Transverse colon (tissue), 4 donors: ENCODE data around the gene TRIM5. TPM values are rescaled to one million over a fixed set of nuclear protein-coding genes. Genes with fewer than 3 reads are reported as not detected.

Experiments used
- DNase-seq: peaks from one replicate; pipeline ENCODE4 v3.0.0-alpha.2; 2019
- H3K27ac ChIP-seq, 4 donors: fragments of 200-600 bp; sonication (generic); 2 replicates each; pipeline ENCODE4 v1.5.1; 2016 to 2018; ENCODE audit warnings: inconsistent platforms in 4 of 4
- H3K27me3 ChIP-seq: fragments of 200-600 bp; sonication (generic); 2 replicates; pipeline ENCODE4 v1.5.1; 2017; ENCODE audit warnings: inconsistent platforms
- H3K36me3 ChIP-seq, 4 donors: fragments of 200-600 bp; sonication (generic); 2 replicates each; pipeline ENCODE4 v1.5.1; 2017 to 2019; ENCODE audit warnings: inconsistent platforms in 4 of 4
- H3K4me1 ChIP-seq, 4 donors: fragments of 200-600 bp; sonication (generic); 2 replicates each; pipeline ENCODE4 v1.5.1; 2017 to 2020; ENCODE audit warnings: inconsistent platforms in 4 of 4
- H3K4me3 ChIP-seq, 4 donors: fragments of 200-600 bp; sonication (generic); 1 replicate in 1 of 4; 2 replicates in 3 of 4; pipeline versions ENCODE4 v1.5.1 to v1.6.1; 2017 to 2019; ENCODE audit warnings: inconsistent platforms in 4 of 4
- H3K9me3 ChIP-seq, 2 donors: fragments of 200-600 bp; sonication (generic); 2 replicates each; pipeline ENCODE4 v1.5.1; 2017 to 2019; ENCODE audit warnings: inconsistent platforms in 2 of 2
- EP300 ChIP-seq: sonication (generic); formaldehyde crosslinking; IDR thresholded peaks from one replicate; pipeline ENCODE4 v1.6.1; 2017; ENCODE audit warnings: antibody characterized with exemption, low read depth
- POLR2A ChIP-seq: fragments of 450-650 bp; IDR thresholded peaks from one replicate; pipeline ENCODE4 v1.6.1; 2016; ENCODE audit warnings: antibody characterized with exemption, mild to moderate bottlenecking, moderate library complexity
- POLR2AphosphoS5 ChIP-seq, 3 donors: sonication (generic); formaldehyde crosslinking; IDR thresholded peaks; one replicate each; pipeline ENCODE4 v1.6.1; 2016; ENCODE audit warnings: antibody characterized with exemption in 3 of 3
- WGBS, 2 donors: methylation state at CpG; one replicate each; pipeline ENCODE4 v1.1.5; 2018; ENCODE audit warnings: low coverage in 1 of 2; 5-methylcytosine and 5-hydroxymethylcytosine counted together
- in situ Hi-C, 4 donors: fragments of 200-750 bp; cut with MboI; loops; one replicate each; pipeline versions ENCODE4 v1.15.0 to v1.15.1; 2017; ENCODE audit warnings: low sequenced_read_pairs in 3 of 4, low pct_ligation_motif_present in 1 of 4, low pct_unique_long_range_greater_than_20kb in 1 of 4
- intact Hi-C: fragments of 100-400 bp; cut with DNase I; formaldehyde crosslinking; loops from one replicate; pipeline ENCODE4 v1.15.1; 2023; ENCODE audit warnings: low total_unique reads
- total RNA-seq, 4 donors: library from RNA; depleted of rRNA; stranded (reverse); fragments of >200 nt; gene quantifications; one replicate each; pipeline ENCODE4 v1.1.0, GENCODE V29; 2016
- TF ChIP-seq, protein P1 (sequence below), 5 experiments: fragments of 200-600 bp in 3 of 5; fragments of 450-650 bp in 2 of 5; sonication (generic) in 3 of 5; IDR thresholded peaks; 1 replicate in 2 of 5; 2 replicates in 3 of 5; pipeline ENCODE4 v1.5.1; 2016 to 2017; ENCODE audit warnings: antibody characterized with exemption in 5 of 5, inconsistent platforms in 3 of 5, mild to moderate bottlenecking in 2 of 5, moderate library complexity in 1 of 5

TRIM5 gene
- total RNA-seq, 4 donors from 2014 or later: 10.5 to 23.6 (median 16.3) TPM

DNA sequence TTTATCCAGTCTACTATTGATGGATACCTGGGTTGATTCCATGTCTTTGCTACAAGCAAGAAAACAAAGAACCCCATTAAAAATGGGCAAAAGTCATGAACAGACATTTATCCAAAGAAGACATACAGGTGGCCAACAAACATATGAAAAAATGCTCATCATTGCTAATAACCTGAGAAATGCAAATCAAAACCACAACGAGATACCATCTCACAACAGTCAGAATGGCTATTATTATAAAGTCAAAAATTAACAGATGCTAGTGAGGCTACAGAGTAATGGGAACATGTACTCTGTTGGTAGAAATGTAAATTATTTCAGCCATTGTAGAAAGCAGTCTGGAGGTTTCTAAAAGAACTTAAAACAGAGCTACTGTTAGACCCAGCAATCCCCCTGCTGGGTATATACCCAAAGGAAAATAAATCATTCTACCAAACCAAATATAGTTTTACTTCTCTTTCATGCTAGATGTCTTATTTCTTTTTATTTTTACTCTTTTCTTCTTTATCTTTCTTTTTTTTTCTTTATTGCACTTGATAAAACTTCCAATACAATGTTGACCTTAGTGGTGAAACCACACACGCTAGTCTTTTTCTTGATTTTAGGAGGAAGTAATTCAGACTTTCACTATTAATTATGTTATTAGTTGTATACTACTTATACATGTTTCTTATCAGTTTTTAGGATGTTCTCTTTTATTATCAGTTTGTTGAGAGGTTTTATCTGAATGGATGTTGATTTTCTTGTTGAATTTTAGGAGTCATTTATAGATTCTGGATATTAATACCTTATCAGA is 19.1 kb upstream of the TRIM5 start:
- H3K4me3 ChIP-seq: no peak overlapping the region
- in situ Hi-C loops (no loop called here), intact Hi-C loops (loop anchor here (5.0 kb wide), 1 partner anchor 952 kb away; no protein-coding TSS in a partner anchor)
- no peaks in the 10 kb centered on the region for H3K4me1 ChIP-seq
- no peaks in the 10 kb centered on the region for H3K27me3 ChIP-seq
- no peak for DNase-seq
- H3K36me3 ChIP-seq: peaks cover 0 to 20% (median 5%) of the 10 kb centered on the region in 4 donors
- 61 to 76% methylated on average over 2 of the region's 2 CpGs for WGBS, 2 donors
- H3K9me3 ChIP-seq: no peaks in the 10 kb centered on the region
- no peak overlapping the region for H3K27ac ChIP-seq
- TF ChIP-seq POLR2AphosphoS5 (IDR thresholded peaks at IDR 0.05): no peak
- TF ChIP-seq EP300: no peak
- TF ChIP-seq, protein P1, sequence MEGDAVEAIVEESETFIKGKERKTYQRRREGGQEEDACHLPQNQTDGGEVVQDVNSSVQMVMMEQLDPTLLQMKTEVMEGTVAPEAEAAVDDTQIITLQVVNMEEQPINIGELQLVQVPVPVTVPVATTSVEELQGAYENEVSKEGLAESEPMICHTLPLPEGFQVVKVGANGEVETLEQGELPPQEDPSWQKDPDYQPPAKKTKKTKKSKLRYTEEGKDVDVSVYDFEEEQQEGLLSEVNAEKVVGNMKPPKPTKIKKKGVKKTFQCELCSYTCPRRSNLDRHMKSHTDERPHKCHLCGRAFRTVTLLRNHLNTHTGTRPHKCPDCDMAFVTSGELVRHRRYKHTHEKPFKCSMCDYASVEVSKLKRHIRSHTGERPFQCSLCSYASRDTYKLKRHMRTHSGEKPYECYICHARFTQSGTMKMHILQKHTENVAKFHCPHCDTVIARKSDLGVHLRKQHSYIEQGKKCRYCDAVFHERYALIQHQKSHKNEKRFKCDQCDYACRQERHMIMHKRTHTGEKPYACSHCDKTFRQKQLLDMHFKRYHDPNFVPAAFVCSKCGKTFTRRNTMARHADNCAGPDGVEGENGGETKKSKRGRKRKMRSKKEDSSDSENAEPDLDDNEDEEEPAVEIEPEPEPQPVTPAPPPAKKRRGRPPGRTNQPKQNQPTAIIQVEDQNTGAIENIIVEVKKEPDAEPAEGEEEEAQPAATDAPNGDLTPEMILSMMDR (IDR thresholded peaks at IDR 0.05): no peak
- no peak for TF ChIP-seq POLR2A

- Histone ChIP-seq H3K27ac (no peak overlapping the region), H3K36me3 (peaks cover 0 to 9% (median 2%) of the 10 kb centered on the region in 4 donors), H3K9me3 (no peaks in the 10 kb centered on the region), H3K27me3 (no peaks in the 10 kb centered on the region), H3K4me3 (no peak overlapping the region), H3K4me1 (no peaks in the 10 kb centered on the region)
- TF ChIP-seq EP300 (no peak), POLR2A (no peak), POLR2AphosphoS5 (IDR thresholded peaks at IDR 0.05) (no peak)
- TF ChIP-seq, protein P1 (IDR thresholded peaks at IDR 0.05): no peak
- no peak for DNase-seq
- 55 to 71% methylated on average over 3 of the region's 3 CpGs for whole genome bisulfite sequencing, 2 donors
- in situ Hi-C loops: no loop called here
- intact Hi-C loops: loop anchor here (5.0 kb wide), 1 partner anchor 949 kb away; no protein-coding TSS in a partner anchor
Measured at GRCh38 chr11:5701055-5701577, 16.2 kb upstream of the TRIM5 start.

DNA sequence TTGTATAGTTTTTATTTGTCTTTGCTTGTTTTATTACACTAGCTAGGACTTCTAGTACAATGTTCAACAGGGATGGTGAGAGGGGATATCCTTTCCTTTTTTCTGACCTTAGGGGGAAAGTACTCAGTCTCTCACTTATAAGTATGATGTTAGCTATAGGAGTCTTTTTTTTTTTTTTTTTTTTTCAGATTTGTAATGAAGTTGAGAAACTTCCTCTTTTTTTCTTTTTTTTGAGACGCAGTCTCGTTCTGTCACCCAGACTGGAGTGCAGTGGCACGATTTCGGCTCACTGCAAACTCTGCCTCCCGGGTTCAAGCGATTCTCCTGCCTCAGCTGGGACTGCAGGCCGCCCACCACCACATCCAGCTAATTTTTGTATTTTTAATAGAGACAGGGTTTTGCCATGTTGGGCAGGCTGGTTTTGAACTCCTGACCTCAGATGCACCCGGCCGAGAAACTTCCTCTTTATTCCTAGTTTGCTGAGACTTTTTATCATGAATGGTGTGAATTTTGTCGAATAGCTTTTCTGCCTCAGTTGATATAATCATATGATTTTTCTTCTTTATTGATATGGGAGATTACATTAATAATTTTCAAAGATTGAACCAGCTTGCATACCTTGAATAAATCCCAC is 15.7 kb upstream of the TRIM5 start:
- TF ChIP-seq POLR2A (no peak), POLR2AphosphoS5 (IDR thresholded peaks at IDR 0.05) (no peak), EP300 (no peak)
- TF ChIP-seq, protein P1 (IDR thresholded peaks at IDR 0.05): no peak
- Histone ChIP-seq H3K27ac (no peak overlapping the region), H3K4me1 (no peaks in the 10 kb centered on the region), H3K27me3 (no peaks in the 10 kb centered on the region), H3K4me3 (no peak overlapping the region), H3K9me3 (no peaks in the 10 kb centered on the region), H3K36me3 (peaks cover 0 to 9% (median 1%) of the 10 kb centered on the region in 4 donors)
- 60 to 79% methylated on average over 4 to 10 of the region's 10 CpGs for WGBS, 2 donors
- in situ Hi-C loops: no loop called here
- intact Hi-C loops: loop anchor here (5.0 kb wide), 1 partner anchor 948 kb away; no protein-coding TSS in a partner anchor
- DNase-seq: no peak

GRCh38 chr11:5698281-5698680 is 13.4 kb upstream of the TRIM5 start:
- peaks cover 0 to 4% (median 1%) of the 10 kb centered on the region in 4 donors for H3K36me3 ChIP-seq
- no peaks in the 10 kb centered on the region for H3K9me3 ChIP-seq
- in situ Hi-C loops: no loop called here
- intact Hi-C loops: no loop called here
- DNase-seq: no peak
- no peak overlapping the region for H3K4me3 ChIP-seq
- H3K4me1 ChIP-seq: no peaks in the 10 kb centered on the region
- TF ChIP-seq, protein P1 (IDR thresholded peaks at IDR 0.05): no peak
- TF ChIP-seq POLR2A: no peak
- no peak for TF ChIP-seq EP300
- TF ChIP-seq POLR2AphosphoS5 (IDR thresholded peaks at IDR 0.05): no peak
- no peaks in the 10 kb centered on the region for H3K27me3 ChIP-seq
- H3K27ac ChIP-seq: no peak overlapping the region
- WGBS, 2 donors: 93 to 94% methylated on average over 2 to 7 of the region's 7 CpGs
